ENCODE results near the gene CPTP.

The CPTP gene

GRCh38 chr1:1311107-1312104 lies 13.2 kb upstream of the CPTP start:
- no peak overlapping the region for H3K4me3 ChIP-seq (ENCODE audit: control insufficient read depth in 1 of 7, extremely low read depth in 1 of 7, insufficient read depth in 4 of 7, low read depth in 2 of 7, low read length in 6 of 7)
- H3K9me3 ChIP-seq (ENCODE audit: control extremely low read depth in 1 of 5, control insufficient read depth in 4 of 5, insufficient read depth in 2 of 5, low read depth in 1 of 5, low read length in 4 of 5) = no peaks in the 10 kb centered on the region
- H3K36me3 ChIP-seq (ENCODE audit: control insufficient read depth in 4 of 4, insufficient read depth in 4 of 4, low read length in 3 of 4) = peaks cover 8 to 64% (median 41%) of the 10 kb centered on the region in 4 experiments
- ChIA-PET POLR2A (no interaction called here), CTCF (interaction anchor here (0.8 to 1.3 kb wide), 2 partner anchors 31 to 37 kb away, joined by 3 to 4 read pairs; partner anchors contain the start of gene SCNN1D)
- no peaks in the 10 kb centered on the region for H3K27me3 ChIP-seq (replicated peaks in 2 of 5; ENCODE audit: control insufficient read depth in 4 of 5, insufficient read depth in 5 of 5, low read length in 4 of 5)
- peaks cover 4 to 29% (median 24%) of the 10 kb centered on the region in 4 experiments for H3K4me1 ChIP-seq (ENCODE audit: control extremely low read depth in 1 of 4, control insufficient read depth in 4 of 4, insufficient read depth in 4 of 4, low read length in 3 of 4)
- H3K27ac ChIP-seq (ENCODE audit: insufficient read depth in 1 of 2, low read depth in 1 of 2, low read length in 2 of 2, poor library complexity in 1 of 2, severe bottlenecking in 2 of 2) = no peak overlapping the region
- whole genome bisulfite sequencing (ENCODE audit: insufficient coverage) = 98% methylated on average over 21 of the region's 22 CpGs
- DNase-seq = no peak

DNA sequence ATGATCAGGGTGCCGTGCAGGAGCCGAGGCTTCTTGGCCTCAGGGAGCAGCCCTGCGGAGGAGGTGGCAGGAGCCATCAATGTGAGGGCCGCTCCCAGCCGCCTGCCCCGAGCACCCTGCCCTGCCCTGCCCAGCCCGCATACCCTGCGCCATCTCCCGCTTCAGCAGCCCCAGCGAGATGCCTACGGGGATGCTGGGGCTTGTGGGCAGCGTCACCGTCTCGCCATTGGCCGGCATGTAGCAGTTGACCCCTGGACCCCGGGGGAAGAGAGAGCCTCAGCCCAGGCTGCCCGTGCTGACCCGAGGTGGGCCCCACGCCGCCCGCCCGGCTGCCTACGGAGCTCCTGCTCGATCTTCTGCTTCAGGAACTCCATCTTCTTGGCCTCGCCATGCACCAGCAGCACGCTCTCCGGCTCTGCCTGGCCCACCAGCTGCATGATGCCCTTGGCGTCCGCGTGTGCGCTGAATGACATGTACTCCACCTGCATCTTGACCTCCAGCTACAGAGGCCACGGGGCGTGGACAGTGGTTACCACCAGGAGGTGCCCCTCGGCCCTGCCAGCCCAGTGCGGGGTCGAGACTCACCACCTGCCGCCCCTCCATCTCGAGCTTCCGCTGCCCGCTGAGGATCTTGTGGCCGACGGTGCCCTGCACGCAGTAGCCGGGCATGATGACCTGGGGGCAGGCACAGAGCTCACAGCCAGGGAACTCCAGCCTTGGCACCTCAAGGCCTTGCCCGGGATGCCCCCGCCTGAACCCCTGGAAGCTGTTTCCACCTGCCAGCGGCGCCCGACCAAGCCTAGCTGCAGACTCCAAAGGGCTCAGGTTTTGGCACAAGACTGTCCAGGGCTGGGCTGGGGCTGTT lies 11.9 kb upstream of the CPTP start:
- H3K27me3 ChIP-seq (replicated peaks in 2 of 5; ENCODE audit: control insufficient read depth in 4 of 5, insufficient read depth in 5 of 5, low read length in 4 of 5) = no peaks in the 10 kb centered on the region
- CTCF ChIA-PET = interaction anchor here (0.7 to 1.1 kb wide), 2 partner anchors 21 to 59 kb away, joined by 3 to 5 read pairs; no protein-coding TSS in a partner anchor
- no peak overlapping the region for H3K27ac ChIP-seq (ENCODE audit: insufficient read depth in 1 of 2, low read depth in 1 of 2, low read length in 2 of 2, poor library complexity in 1 of 2, severe bottlenecking in 2 of 2)
- H3K9me3 ChIP-seq (ENCODE audit: control extremely low read depth in 1 of 5, control insufficient read depth in 4 of 5, insufficient read depth in 2 of 5, low read depth in 1 of 5, low read length in 4 of 5) = no peaks in the 10 kb centered on the region
- no peak for DNase-seq
- H3K4me3 ChIP-seq (ENCODE audit: control insufficient read depth in 1 of 7, extremely low read depth in 1 of 7, insufficient read depth in 4 of 7, low read depth in 2 of 7, low read length in 6 of 7) = no peak overlapping the region
- POLR2A ChIA-PET = no interaction called here
- peaks cover 8 to 70% (median 47%) of the 10 kb centered on the region in 4 experiments for H3K36me3 ChIP-seq (ENCODE audit: control insufficient read depth in 4 of 4, insufficient read depth in 4 of 4, low read length in 3 of 4)
- H3K4me1 ChIP-seq (ENCODE audit: control extremely low read depth in 1 of 4, control insufficient read depth in 4 of 4, insufficient read depth in 4 of 4, low read length in 3 of 4) = peaks cover 0 to 20% (median 13%) of the 10 kb centered on the region in 4 experiments
- WGBS (ENCODE audit: insufficient coverage) = 97% methylated on average over 44 of the region's 49 CpGs

DNA sequence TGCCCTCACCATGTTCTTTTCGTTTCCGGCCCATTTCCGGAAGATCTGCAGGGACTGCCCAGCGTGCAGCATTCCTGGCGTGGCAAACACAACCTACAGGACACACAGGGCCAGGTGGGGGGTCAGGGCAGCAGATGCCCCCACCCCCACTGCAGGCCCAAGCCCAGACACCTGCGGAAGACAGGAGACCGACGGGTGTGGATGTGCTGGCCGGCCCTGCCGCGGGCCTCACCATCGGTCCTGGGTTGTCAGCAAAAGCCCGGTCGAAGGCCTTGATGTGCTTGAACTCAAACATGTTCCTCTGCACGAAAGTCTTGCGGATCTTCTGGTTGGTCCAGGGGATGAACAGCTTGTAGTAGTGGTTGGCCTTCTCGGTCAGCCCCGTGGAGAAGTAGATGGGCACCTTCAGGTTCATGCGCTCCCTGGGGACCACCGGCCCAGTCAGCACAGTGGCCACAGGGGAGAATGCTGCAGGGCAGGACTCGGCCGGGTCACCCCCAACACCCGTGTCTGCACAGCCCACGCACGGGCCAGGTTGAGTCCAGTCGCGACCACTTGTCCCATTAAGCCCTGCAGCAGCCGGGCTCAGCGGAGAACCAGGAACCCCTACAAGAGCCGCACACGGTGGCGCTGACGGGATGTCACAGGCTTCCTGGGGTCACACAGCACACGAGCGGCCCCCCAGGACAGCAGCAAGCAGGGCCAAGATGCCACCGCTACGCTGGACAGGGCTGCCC lies 10.9 kb upstream of the CPTP start:
- ChIA-PET CTCF (interaction anchor here (1.1 kb wide), 1 partner anchor 22 kb away, joined by 5 read pairs; no protein-coding TSS in a partner anchor), POLR2A (no interaction called here)
- H3K36me3 ChIP-seq (ENCODE audit: control insufficient read depth in 4 of 4, insufficient read depth in 4 of 4, low read length in 3 of 4) = peaks cover 8 to 73% (median 51%) of the 10 kb centered on the region in 4 experiments
- H3K9me3 ChIP-seq (ENCODE audit: control extremely low read depth in 1 of 5, control insufficient read depth in 4 of 5, insufficient read depth in 2 of 5, low read depth in 1 of 5, low read length in 4 of 5) = no peaks in the 10 kb centered on the region
- H3K27ac ChIP-seq (ENCODE audit: insufficient read depth in 1 of 2, low read depth in 1 of 2, low read length in 2 of 2, poor library complexity in 1 of 2, severe bottlenecking in 2 of 2) = no peak overlapping the region
- no peak for DNase-seq
- peaks cover 0 to 19% (median 12%) of the 10 kb centered on the region in 4 experiments for H3K4me1 ChIP-seq (ENCODE audit: control extremely low read depth in 1 of 4, control insufficient read depth in 4 of 4, insufficient read depth in 4 of 4, low read length in 3 of 4)
- 95% methylated on average over 34 of the region's 37 CpGs for WGBS (ENCODE audit: insufficient coverage)
- H3K4me3 ChIP-seq (ENCODE audit: control insufficient read depth in 1 of 7, extremely low read depth in 1 of 7, insufficient read depth in 4 of 7, low read depth in 2 of 7, low read length in 6 of 7) = no peak overlapping the region
- no peaks in the 10 kb centered on the region for H3K27me3 ChIP-seq (replicated peaks in 2 of 5; ENCODE audit: control insufficient read depth in 4 of 5, insufficient read depth in 5 of 5, low read length in 4 of 5)

DNA sequence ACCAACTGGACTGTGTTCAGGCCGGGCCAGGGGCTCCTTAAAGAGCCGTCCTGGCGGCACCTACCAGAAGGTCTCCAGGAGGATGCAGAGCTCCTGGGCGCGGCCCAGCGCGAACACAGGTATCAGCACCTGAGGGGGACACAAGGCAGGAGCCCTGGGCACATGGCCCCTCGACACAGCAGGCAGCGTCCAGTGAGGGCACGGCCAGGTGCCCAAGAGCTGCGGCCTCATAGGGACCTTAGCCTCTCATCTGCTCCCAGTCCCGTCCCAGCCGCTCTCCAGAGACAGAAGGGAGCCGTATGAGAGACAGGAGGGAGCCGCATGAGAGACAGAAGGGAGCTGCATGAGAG lies 10.4 kb upstream of the CPTP start:
- peaks cover 0 to 14% (median 7%) of the 10 kb centered on the region in 4 experiments for H3K4me1 ChIP-seq (ENCODE audit: control extremely low read depth in 1 of 4, control insufficient read depth in 4 of 4, insufficient read depth in 4 of 4, low read length in 3 of 4)
- no peaks in the 10 kb centered on the region for H3K27me3 ChIP-seq (replicated peaks in 2 of 5; ENCODE audit: control insufficient read depth in 4 of 5, insufficient read depth in 5 of 5, low read length in 4 of 5)
- ChIA-PET CTCF (no interaction called here), POLR2A (no interaction called here)
- H3K27ac ChIP-seq (ENCODE audit: insufficient read depth in 1 of 2, low read depth in 1 of 2, low read length in 2 of 2, poor library complexity in 1 of 2, severe bottlenecking in 2 of 2) = no peak overlapping the region
- no peaks in the 10 kb centered on the region for H3K9me3 ChIP-seq (ENCODE audit: control extremely low read depth in 1 of 5, control insufficient read depth in 4 of 5, insufficient read depth in 2 of 5, low read depth in 1 of 5, low read length in 4 of 5)
- WGBS (ENCODE audit: insufficient coverage) = 100% methylated on average over 9 of the region's 15 CpGs
- peaks cover 8 to 79% (median 55%) of the 10 kb centered on the region in 4 experiments for H3K36me3 ChIP-seq (ENCODE audit: control insufficient read depth in 4 of 4, insufficient read depth in 4 of 4, low read length in 3 of 4)
- DNase-seq = no peak
- no peak overlapping the region for H3K4me3 ChIP-seq (ENCODE audit: control insufficient read depth in 1 of 7, extremely low read depth in 1 of 7, insufficient read depth in 4 of 7, low read depth in 2 of 7, low read length in 6 of 7)

DNA sequence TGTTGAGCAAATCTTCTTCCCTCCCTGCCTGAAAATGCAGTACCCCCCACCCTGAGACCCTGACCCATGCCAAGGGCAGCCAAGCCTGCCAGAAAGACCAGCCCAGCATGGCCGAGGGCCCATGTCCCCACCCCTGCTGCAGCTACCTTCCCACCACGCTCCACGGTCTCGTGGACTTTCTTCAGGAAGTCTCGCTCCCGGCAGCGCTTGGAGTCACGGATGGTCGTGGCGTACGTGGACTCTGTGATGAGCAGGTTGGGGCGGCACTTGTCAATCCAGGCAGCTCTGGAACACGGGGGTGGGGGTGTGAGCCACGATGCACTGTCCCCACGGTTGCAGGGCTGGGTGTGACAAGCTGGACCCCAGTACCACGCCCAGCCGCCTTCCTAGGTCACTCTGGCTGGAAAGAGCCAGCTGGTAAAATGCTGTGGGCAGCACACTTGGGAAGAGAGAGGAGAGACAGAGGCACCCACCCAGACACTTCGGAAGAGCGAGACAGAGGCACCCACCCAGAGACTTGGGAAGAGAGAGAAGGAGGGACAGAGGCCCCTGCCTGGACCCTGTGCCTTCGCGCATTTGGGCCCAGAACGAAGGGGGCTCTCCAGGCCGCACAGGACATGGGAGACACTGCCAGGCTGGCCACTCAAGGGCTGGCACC lies 9.8 kb upstream of the CPTP start:
- Histone ChIP-seq H3K36me3 (ENCODE audit: control insufficient read depth in 4 of 4, insufficient read depth in 4 of 4, low read length in 3 of 4) (peaks cover 12 to 79% (median 58%) of the 10 kb centered on the region in 4 experiments), H3K4me1 (ENCODE audit: control extremely low read depth in 1 of 4, control insufficient read depth in 4 of 4, insufficient read depth in 4 of 4, low read length in 3 of 4) (peaks cover 0 to 8% (median 2%) of the 10 kb centered on the region in 4 experiments), H3K9me3 (ENCODE audit: control extremely low read depth in 1 of 5, control insufficient read depth in 4 of 5, insufficient read depth in 2 of 5, low read depth in 1 of 5, low read length in 4 of 5) (no peaks in the 10 kb centered on the region), H3K4me3 (ENCODE audit: control insufficient read depth in 1 of 7, extremely low read depth in 1 of 7, insufficient read depth in 4 of 7, low read depth in 2 of 7, low read length in 6 of 7) (no peak overlapping the region), H3K27me3 (replicated peaks in 2 of 5; ENCODE audit: control insufficient read depth in 4 of 5, insufficient read depth in 5 of 5, low read length in 4 of 5) (no peaks in the 10 kb centered on the region), H3K27ac (ENCODE audit: insufficient read depth in 1 of 2, low read depth in 1 of 2, low read length in 2 of 2, poor library complexity in 1 of 2, severe bottlenecking in 2 of 2) (no peak overlapping the region)
- DNase-seq = no peak
- WGBS (ENCODE audit: insufficient coverage) = 98% methylated on average over 23 of the region's 23 CpGs
- ChIA-PET POLR2A (no interaction called here), CTCF (interaction anchor here (0.7 kb wide), 1 partner anchor 57 kb away, joined by 3 read pairs; no protein-coding TSS in a partner anchor)

GRCh38 chr1:1315435-1315954 lies 9.1 kb upstream of the CPTP start:
- no peak for DNase-seq
- peaks cover 12 to 79% (median 58%) of the 10 kb centered on the region in 4 experiments for H3K36me3 ChIP-seq (ENCODE audit: control insufficient read depth in 4 of 4, insufficient read depth in 4 of 4, low read length in 3 of 4)
- H3K4me1 ChIP-seq (ENCODE audit: control extremely low read depth in 1 of 4, control insufficient read depth in 4 of 4, insufficient read depth in 4 of 4, low read length in 3 of 4) = peaks cover 0 to 8% (median 2%) of the 10 kb centered on the region in 4 experiments
- no peak overlapping the region for H3K27ac ChIP-seq (ENCODE audit: insufficient read depth in 1 of 2, low read depth in 1 of 2, low read length in 2 of 2, poor library complexity in 1 of 2, severe bottlenecking in 2 of 2)
- ChIA-PET POLR2A (no interaction called here), CTCF (interaction anchor here (0.7 kb wide), 1 partner anchor 57 kb away, joined by 3 read pairs; no protein-coding TSS in a partner anchor)
- WGBS (ENCODE audit: insufficient coverage) = 97% methylated on average over 10 of the region's 26 CpGs
- no peaks in the 10 kb centered on the region for H3K27me3 ChIP-seq (replicated peaks in 2 of 5; ENCODE audit: control insufficient read depth in 4 of 5, insufficient read depth in 5 of 5, low read length in 4 of 5)
- no peaks in the 10 kb centered on the region for H3K9me3 ChIP-seq (ENCODE audit: control extremely low read depth in 1 of 5, control insufficient read depth in 4 of 5, insufficient read depth in 2 of 5, low read depth in 1 of 5, low read length in 4 of 5)
- no peak overlapping the region for H3K4me3 ChIP-seq (ENCODE audit: control insufficient read depth in 1 of 7, extremely low read depth in 1 of 7, insufficient read depth in 4 of 7, low read depth in 2 of 7, low read length in 6 of 7)
